PC-3 (cell line): ENCODE measurements around the gene NAPEPLD. TPM values are rescaled to one million over a fixed set of nuclear protein-coding genes. Genes with fewer than 3 reads are reported as not detected.
A peak's percentile ranks its signal among the peaks of the same experiment; 100 is the strongest.
"Not testable (repeated sequence)": the region's sequence is repeated elsewhere in the genome, so short reads cannot be mapped to it uniquely, and the experiment has no call there.

Experiments
- ATAC-seq: fragments of 200-7000 bp; cut with Tn5 transposase; 2 replicates; pipeline ENCODE4 v1.9.1; 2020; ENCODE audit warnings: mild to moderate bottlenecking, moderate library complexity
- BruUV-seq: library from RNA; stranded (reverse); fragments of 400-500 nt; replicated peaks from 2 replicates; lab custom pipeline; 2021; lab: Mats Ljungman, UMichigan
- CTCF ChIA-PET: fragments of 300-600 bp; sonication (Branson Sonifier 250); formaldehyde crosslinking; loops from one replicate; lab custom pipeline; 2022; ENCODE audit warnings: antibody characterized with exemption; lab: Charles Lee
- POLR2A ChIA-PET: fragments of 300-600 bp; sonication (Branson Sonifier 250); formaldehyde crosslinking; loops from one replicate; lab custom pipeline; 2022; ENCODE audit warnings: antibody characterized with exemption; ENCODE audit not compliant: unreplicated experiment; lab: Charles Lee
- DNase-seq: peaks from one replicate; pipeline ENCODE4 v3.0.0-alpha.2; 2015
- H2AFZ ChIP-seq: fragments of 300-600 bp; sonication (generic); 2 replicates; pipeline ENCODE4 v1.6.0; 2016; ENCODE audit warnings: antibody characterized with exemption, low read length
- H3F3A ChIP-seq: fragments of 300-600 bp; sonication (generic); one replicate; pipeline ENCODE4 v1.6.0; 2017; ENCODE audit warnings: antibody characterized with exemption, low read length, control low read depth, mild to moderate bottlenecking; ENCODE audit not compliant: unreplicated experiment
- H3K27ac ChIP-seq: fragments of 300-600 bp; sonication (generic); 2 replicates; pipeline ENCODE4 v1.5.1; 2016; ENCODE audit warnings: mild to moderate bottlenecking, low read length
- H3K27me3 ChIP-seq: fragments of 300-600 bp; sonication (generic); 2 replicates; pipeline ENCODE4 v1.6.1; 2016; ENCODE audit warnings: low read length, mixed read lengths
- H3K36me3 ChIP-seq: fragments of 300-600 bp; sonication (generic); 2 replicates; pipeline ENCODE4 v1.6.1; 2016; ENCODE audit warnings: low read depth, mixed run types, low read length, mixed read lengths
- H3K4me1 ChIP-seq: fragments of 300-600 bp; sonication (generic); 2 replicates; pipeline ENCODE4 v1.5.1; 2016; ENCODE audit warnings: low read length; ENCODE audit not compliant: insufficient read depth
- H3K4me2 ChIP-seq: fragments of 300-600 bp; sonication (generic); 2 replicates; pipeline ENCODE4 v1.6.0; 2016; ENCODE audit warnings: low read length
- H3K4me3 ChIP-seq: fragments of 300-600 bp; sonication (generic); 2 replicates; pipeline ENCODE4 v1.5.1; 2016; ENCODE audit warnings: mild to moderate bottlenecking, low read length, mixed read lengths
- H3K79me2 ChIP-seq: fragments of 300-600 bp; sonication (generic); 2 replicates; pipeline ENCODE4 v1.6.1; 2017; ENCODE audit warnings: low read length, mixed read lengths
- H3K9ac ChIP-seq: fragments of 300-600 bp; sonication (generic); 2 replicates; pipeline ENCODE4 v1.6.0; 2016; ENCODE audit warnings: mild to moderate bottlenecking, low read length
- H3K9me2 ChIP-seq: fragments of 300-600 bp; sonication (generic); replicated peaks from 2 replicates; pipeline ENCODE4 v1.6.1; 2016; ENCODE audit warnings: mixed run types, low read length, mixed read lengths
- H3K9me3 ChIP-seq: fragments of 300-600 bp; sonication (generic); 2 replicates; pipeline ENCODE4 v1.6.1; 2016; ENCODE audit warnings: low read length, mixed read lengths
- H4K20me1 ChIP-seq: fragments of 300-600 bp; sonication (generic); 2 replicates; pipeline ENCODE4 v1.6.1; 2016; ENCODE audit warnings: low read length, mixed read lengths
- EZH2 ChIP-seq: fragments of 300-600 bp; sonication (generic); IDR thresholded peaks from one replicate; pipeline ENCODE4 v1.6.1; 2017; ENCODE audit warnings: antibody characterized with exemption, mild to moderate bottlenecking, low read length; ENCODE audit not compliant: unreplicated experiment
- EZH2phosphoT487 ChIP-seq: fragments of 300-600 bp; sonication (generic); IDR thresholded peaks from 2 replicates; pipeline ENCODE4 v1.6.1; 2018; ENCODE audit warnings: mild to moderate bottlenecking, antibody characterized with exemption, low read length, borderline replicate concordance
- intact Hi-C: fragments of 100-400 bp; cut with micrococcal nuclease; formaldehyde crosslinking; loops from 2 replicates; pipeline ENCODE4 v1.9.0; 2023
- total RNA-seq: library from RNA; depleted of rRNA; stranded (reverse); fragments of >200 nt; gene quantifications from 2 replicates; pipeline ENCODE4 v1.2.3, GENCODE V29; 2014
- TF ChIP-seq, protein P1 (sequence below): fragments of 300-600 bp; sonication (generic); conservative IDR thresholded peaks from 2 replicates; pipeline ENCODE4 v1.5.1; 2017; ENCODE audit warnings: antibody characterized with exemption, low read depth, mild to moderate bottlenecking, low read length

NAPEPLD gene
- total RNA-seq, 1 experiment from 2014 or later, result 2.5 TPM

DNA sequence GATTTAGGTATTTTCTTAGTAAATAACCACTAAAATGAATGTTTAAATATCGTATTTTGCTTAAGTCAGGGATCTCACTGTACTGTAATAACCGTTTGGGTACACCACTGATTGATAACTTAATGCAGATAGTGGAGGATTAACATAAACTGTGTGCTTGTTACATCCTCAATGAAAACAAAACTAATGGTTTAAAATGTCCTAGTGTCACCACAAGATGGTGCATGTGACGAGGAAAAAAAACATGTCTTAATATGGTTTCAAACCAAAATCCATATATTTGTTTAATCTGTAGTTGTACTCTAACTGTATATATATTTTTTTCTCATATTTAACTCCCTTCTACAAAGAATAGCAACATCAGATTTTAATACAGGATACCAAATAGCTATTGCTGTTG is 54.8 kb downstream of the NAPEPLD start:
- ATAC-seq (peak; percentile 50), DNase-seq (peak; percentile 38)
- H3K36me3 ChIP-seq, result peaks cover 8% of the 10 kb centered on the region; the same call in 1 of the 2 replicates
- no peak overlapping the region for H3K4me3 ChIP-seq
- no peak overlapping the region for H3K4me2 ChIP-seq
- ChIA-PET POLR2A (no interaction called here), CTCF (no interaction called here)
- H3K9ac ChIP-seq, result no peak overlapping the region
- BruUV-seq, result no TSS peak
- no peaks in the 10 kb centered on the region for H3F3A ChIP-seq
- no peak for TF ChIP-seq EZH2
- TF ChIP-seq, protein P1, sequence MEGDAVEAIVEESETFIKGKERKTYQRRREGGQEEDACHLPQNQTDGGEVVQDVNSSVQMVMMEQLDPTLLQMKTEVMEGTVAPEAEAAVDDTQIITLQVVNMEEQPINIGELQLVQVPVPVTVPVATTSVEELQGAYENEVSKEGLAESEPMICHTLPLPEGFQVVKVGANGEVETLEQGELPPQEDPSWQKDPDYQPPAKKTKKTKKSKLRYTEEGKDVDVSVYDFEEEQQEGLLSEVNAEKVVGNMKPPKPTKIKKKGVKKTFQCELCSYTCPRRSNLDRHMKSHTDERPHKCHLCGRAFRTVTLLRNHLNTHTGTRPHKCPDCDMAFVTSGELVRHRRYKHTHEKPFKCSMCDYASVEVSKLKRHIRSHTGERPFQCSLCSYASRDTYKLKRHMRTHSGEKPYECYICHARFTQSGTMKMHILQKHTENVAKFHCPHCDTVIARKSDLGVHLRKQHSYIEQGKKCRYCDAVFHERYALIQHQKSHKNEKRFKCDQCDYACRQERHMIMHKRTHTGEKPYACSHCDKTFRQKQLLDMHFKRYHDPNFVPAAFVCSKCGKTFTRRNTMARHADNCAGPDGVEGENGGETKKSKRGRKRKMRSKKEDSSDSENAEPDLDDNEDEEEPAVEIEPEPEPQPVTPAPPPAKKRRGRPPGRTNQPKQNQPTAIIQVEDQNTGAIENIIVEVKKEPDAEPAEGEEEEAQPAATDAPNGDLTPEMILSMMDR, result peak; percentile 55
- no peaks in the 10 kb centered on the region for H3K79me2 ChIP-seq
- H3K9me2 ChIP-seq, result no peaks in the 10 kb centered on the region
- no peaks in the 10 kb centered on the region for H3K9me3 ChIP-seq
- H3K27ac ChIP-seq, result no peak overlapping the region
- H3K27me3 ChIP-seq, result no peaks in the 10 kb centered on the region
- intact Hi-C loops, result loop anchor here (2.0 to 5.0 kb wide), 3 partner anchors 19 to 53 kb away; partner anchors contain the start of gene NAPEPLD
- no peaks in the 10 kb centered on the region for H3K4me1 ChIP-seq
- no peaks in the 10 kb centered on the region for H4K20me1 ChIP-seq
- no peak overlapping the region for H2AFZ ChIP-seq

DNA sequence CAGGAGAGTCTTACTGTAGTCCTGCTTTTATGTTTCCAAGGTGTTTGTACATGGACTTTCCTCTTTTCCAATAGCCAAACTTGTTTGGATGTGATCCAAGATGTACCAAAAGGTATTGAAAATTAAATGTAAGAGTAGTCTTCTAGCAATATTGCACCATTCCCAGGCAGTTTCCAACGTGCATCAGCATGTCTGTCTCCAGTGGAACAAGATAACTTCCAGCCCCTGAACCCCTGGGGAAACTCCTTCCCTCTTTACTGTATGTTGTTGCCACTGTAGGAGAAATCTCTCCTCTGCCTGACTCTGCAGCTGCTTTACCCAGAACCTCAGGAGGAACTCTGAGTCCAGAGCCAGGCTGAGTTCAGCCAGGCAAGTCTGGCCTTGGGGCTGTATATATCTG is 55.5 kb downstream of the NAPEPLD start:
- no peak overlapping the region for H3K4me2 ChIP-seq
- no peaks in the 10 kb centered on the region for H4K20me1 ChIP-seq
- H3K36me3 ChIP-seq, result peaks cover 14% of the 10 kb centered on the region; the same call in 1 of the 2 replicates
- no peaks in the 10 kb centered on the region for H3K79me2 ChIP-seq
- ChIA-PET CTCF (no interaction called here), POLR2A (no interaction called here)
- no peak overlapping the region for H3K9ac ChIP-seq
- DNase-seq, result no peak
- no peaks in the 10 kb centered on the region for H3K9me3 ChIP-seq
- no peak overlapping the region for H3K4me3 ChIP-seq
- BruUV-seq, result no TSS peak
- no peak overlapping the region for H3K27ac ChIP-seq
- intact Hi-C loops, result loop anchor here (5.0 kb wide), 1 partner anchor 54 kb away; the partner anchor contains the start of gene NAPEPLD
- H3F3A ChIP-seq, result no peaks in the 10 kb centered on the region
- TF ChIP-seq, protein P1, result no peak
- TF ChIP-seq EZH2phosphoT487, result no peak
- TF ChIP-seq EZH2, result no peak
- no peak overlapping the region for H2AFZ ChIP-seq
- H3K4me1 ChIP-seq, result no peaks in the 10 kb centered on the region
- H3K27me3 ChIP-seq, result no peaks in the 10 kb centered on the region
- no peaks in the 10 kb centered on the region for H3K9me2 ChIP-seq
- ATAC-seq, result no peak

DNA sequence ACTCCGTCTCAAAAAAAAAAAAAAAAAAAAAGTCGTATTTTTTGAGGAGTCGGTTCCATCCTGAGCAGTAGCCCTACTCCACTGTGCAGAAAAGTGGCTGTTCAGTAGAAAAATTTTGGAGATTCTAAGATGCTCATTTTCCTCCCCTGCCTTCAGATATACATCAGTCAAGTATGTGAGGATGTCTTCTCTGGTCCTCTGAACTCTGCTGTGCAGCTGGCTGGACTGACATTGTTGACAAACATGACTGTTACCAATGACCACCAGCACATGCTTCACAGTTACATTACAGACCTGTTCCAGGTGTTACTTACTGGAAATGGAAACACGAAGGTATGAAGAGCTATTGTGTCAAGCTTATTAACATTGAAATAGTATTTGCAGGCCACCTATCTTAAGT is 56.6 kb downstream of the NAPEPLD start:
- H3K36me3 ChIP-seq, result peaks cover 18% of the 10 kb centered on the region; the same call in 1 of the 2 replicates
- POLR2A ChIA-PET, H3K27me3 ChIP-seq, H3K4me3 ChIP-seq, H3K4me1 ChIP-seq, BruUV-seq, H3F3A ChIP-seq, H3K79me2 ChIP-seq, H3K9me2 ChIP-seq, DNase-seq, H3K4me2 ChIP-seq, ATAC-seq, H4K20me1 ChIP-seq, H3K9ac ChIP-seq, CTCF ChIA-PET, H2AFZ ChIP-seq, H3K27ac ChIP-seq, H3K9me3 ChIP-seq: not testable (repeated sequence)
- intact Hi-C loops, result loop anchor here (5.0 kb wide), 1 partner anchor 55 kb away; the partner anchor contains the start of gene NAPEPLD
